Measurements from ENCODE around the gene SCAMP5. TPM values are rescaled to one million over a fixed set of nuclear protein-coding genes. Genes with fewer than 3 reads are reported as not detected.

The SCAMP5 gene
- total RNA-seq, 4 donors from 2014 or later = 0.60 to 4.6 (median 2.6) TPM

- TF ChIP-seq CTCF (IDR thresholded peaks at IDR 0.05) = no peak
- DNase-seq (ENCODE audit: low spot score) (no peak), ATAC-seq (ENCODE audit: low FRiP score) (no peak)
Measured at GRCh38 chr15:75058127-75058905, 63.0 kb downstream of the SCAMP5 start.

GRCh38 chr15:75059607-75060006 lies 64.2 kb downstream of the SCAMP5 start:
- no peak for TF ChIP-seq CTCF (IDR thresholded peaks at IDR 0.05)
- ATAC-seq (ENCODE audit: low FRiP score) (no peak), DNase-seq (ENCODE audit: low spot score) (no peak)

GRCh38 chr15:75061272-75061671 lies 65.9 kb downstream of the SCAMP5 start:
- DNase-seq (ENCODE audit: low spot score) (no peak), ATAC-seq (ENCODE audit: low FRiP score) (no peak)
- no peak for TF ChIP-seq CTCF (IDR thresholded peaks at IDR 0.05)

GRCh38 chr15:75062706-75063105 lies 67.3 kb downstream of the SCAMP5 start:
- ATAC-seq (ENCODE audit: low FRiP score) = no peak
- no peak for DNase-seq (ENCODE audit: low spot score)
- TF ChIP-seq CTCF (IDR thresholded peaks at IDR 0.05) = no peak

- TF ChIP-seq CTCF (IDR thresholded peaks at IDR 0.05) = no peak
- no peak for ATAC-seq (ENCODE audit: low FRiP score)
- no peak for DNase-seq (ENCODE audit: low spot score)
Measured at GRCh38 chr15:75063338-75063737, 68.0 kb downstream of the SCAMP5 start.

- ATAC-seq (ENCODE audit: low FRiP score) (no peak), DNase-seq (ENCODE audit: low spot score) (no peak)
- TF ChIP-seq CTCF (IDR thresholded peaks at IDR 0.05) = no peak
Measured at GRCh38 chr15:75063889-75064288, 68.5 kb downstream of the SCAMP5 start.

- no peak for ATAC-seq (ENCODE audit: low FRiP score)
- DNase-seq (ENCODE audit: low spot score) = no peak
- TF ChIP-seq CTCF (IDR thresholded peaks at IDR 0.05) = no peak
Measured at GRCh38 chr15:75064846-75065245, 69.5 kb downstream of the SCAMP5 start.

Measured in omental fat pad (tissue), 4 donors.